Measurements from ENCODE around the gene TMED7. TPM values are rescaled to one million over a fixed set of nuclear protein-coding genes. Genes with fewer than 3 reads are reported as not detected.

TMED7 gene
- total RNA-seq, 1 experiment from 2014 or later, result 86.5 TPM

DNA sequence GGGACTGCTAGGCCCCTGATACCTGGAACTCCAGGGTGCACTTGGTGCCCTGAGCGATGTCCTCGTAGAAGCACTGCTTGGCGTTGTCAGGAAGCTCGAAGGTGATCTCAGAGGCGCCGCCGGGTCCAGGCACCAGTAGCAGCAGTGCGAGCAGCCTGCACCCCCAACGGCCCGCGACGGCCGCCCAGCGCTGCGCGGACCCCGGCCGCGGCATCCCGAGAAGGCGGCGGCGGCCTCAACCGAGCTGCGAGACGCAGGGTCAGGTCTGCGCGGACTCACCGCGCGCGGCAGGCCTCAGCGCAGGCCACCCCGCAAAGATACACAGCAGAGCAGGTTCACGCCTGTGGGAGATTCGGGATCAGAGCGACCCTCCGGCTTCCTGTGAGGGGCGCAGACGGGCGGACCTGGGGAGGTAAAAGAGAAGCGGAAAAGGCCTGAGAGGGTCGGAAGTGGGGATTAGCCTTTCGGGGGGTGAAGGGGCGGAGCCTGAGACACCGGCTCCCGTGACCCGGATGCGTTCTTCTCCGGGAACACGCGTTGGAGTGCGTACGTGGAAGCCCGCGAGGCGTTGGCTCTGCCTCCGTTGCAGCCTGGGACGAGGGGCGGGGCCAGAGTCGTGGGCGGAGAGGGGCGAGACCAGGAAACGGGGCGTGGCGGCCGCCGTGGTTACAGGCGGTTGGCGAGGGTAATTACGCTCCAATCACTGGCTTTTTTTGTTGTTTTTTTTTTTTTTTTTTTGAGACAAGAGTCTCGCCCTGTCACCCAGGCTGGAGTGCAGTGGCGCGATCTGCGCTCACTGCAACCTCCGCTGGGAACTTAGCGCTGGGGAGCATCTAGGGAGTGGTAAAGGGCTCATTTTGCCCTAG lies at the start of gene TMED7 (continued):
- TF ChIP-seq, protein P1, sequence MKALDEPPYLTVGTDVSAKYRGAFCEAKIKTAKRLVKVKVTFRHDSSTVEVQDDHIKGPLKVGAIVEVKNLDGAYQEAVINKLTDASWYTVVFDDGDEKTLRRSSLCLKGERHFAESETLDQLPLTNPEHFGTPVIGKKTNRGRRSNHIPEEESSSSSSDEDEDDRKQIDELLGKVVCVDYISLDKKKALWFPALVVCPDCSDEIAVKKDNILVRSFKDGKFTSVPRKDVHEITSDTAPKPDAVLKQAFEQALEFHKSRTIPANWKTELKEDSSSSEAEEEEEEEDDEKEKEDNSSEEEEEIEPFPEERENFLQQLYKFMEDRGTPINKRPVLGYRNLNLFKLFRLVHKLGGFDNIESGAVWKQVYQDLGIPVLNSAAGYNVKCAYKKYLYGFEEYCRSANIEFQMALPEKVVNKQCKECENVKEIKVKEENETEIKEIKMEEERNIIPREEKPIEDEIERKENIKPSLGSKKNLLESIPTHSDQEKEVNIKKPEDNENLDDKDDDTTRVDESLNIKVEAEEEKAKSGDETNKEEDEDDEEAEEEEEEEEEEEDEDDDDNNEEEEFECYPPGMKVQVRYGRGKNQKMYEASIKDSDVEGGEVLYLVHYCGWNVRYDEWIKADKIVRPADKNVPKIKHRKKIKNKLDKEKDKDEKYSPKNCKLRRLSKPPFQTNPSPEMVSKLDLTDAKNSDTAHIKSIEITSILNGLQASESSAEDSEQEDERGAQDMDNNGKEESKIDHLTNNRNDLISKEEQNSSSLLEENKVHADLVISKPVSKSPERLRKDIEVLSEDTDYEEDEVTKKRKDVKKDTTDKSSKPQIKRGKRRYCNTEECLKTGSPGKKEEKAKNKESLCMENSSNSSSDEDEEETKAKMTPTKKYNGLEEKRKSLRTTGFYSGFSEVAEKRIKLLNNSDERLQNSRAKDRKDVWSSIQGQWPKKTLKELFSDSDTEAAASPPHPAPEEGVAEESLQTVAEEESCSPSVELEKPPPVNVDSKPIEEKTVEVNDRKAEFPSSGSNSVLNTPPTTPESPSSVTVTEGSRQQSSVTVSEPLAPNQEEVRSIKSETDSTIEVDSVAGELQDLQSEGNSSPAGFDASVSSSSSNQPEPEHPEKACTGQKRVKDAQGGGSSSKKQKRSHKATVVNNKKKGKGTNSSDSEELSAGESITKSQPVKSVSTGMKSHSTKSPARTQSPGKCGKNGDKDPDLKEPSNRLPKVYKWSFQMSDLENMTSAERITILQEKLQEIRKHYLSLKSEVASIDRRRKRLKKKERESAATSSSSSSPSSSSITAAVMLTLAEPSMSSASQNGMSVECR (CRISPR knock-in tag; IDR thresholded peaks at IDR 0.05; ENCODE audit: borderline replicate concordance), result peak; percentile 82; the same call in 1 of the 2 replicates
- TF ChIP-seq ZNF219 (CRISPR knock-in tag; IDR thresholded peaks at IDR 0.05; ENCODE audit: borderline replicate concordance) (peak; percentile 64), JAZF1 (CRISPR knock-in tag; IDR thresholded peaks at IDR 0.05) (no peak), IRF2 (CRISPR knock-in tag; IDR thresholded peaks at IDR 0.05; ENCODE audit: borderline replicate concordance, low read depth) (no peak), NR2C2 (CRISPR knock-in tag; IDR thresholded peaks at IDR 0.05) (peak; percentile 64; the same call in 1 of the 2 replicates), JUN (CRISPR knock-in tag; IDR thresholded peaks at IDR 0.05) (0 out of 2 replicates have a peak, but pooled peaks have one; percentile 64), NFYB (CRISPR knock-in tag; conservative IDR thresholded peaks at IDR 0.05; ENCODE audit: low read depth) (no peak), PRRX2 (CRISPR knock-in tag; IDR thresholded peaks at IDR 0.05) (no peak), GTF2I (CRISPR knock-in tag; conservative IDR thresholded peaks at IDR 0.05) (no peak), NFE2L1 (CRISPR knock-in tag; IDR thresholded peaks at IDR 0.05) (peak; percentile 52; the same call in 1 of the 2 replicates), ZNF121 (CRISPR knock-in tag; IDR thresholded peaks at IDR 0.05) (no peak), EMX1 (CRISPR knock-in tag; IDR thresholded peaks at IDR 0.05) (no peak), ZNF416 (CRISPR knock-in tag; IDR thresholded peaks at IDR 0.05) (no peak), KAT7 (CRISPR knock-in tag; IDR thresholded peaks at IDR 0.05; ENCODE audit: borderline replicate concordance) (peak; percentile 87; the same call in 1 of the 2 replicates), ESRRA (CRISPR knock-in tag; IDR thresholded peaks at IDR 0.05; ENCODE audit: borderline replicate concordance) (0 out of 2 replicates have a peak, but pooled peaks have one; percentile 64), ZNF317 (CRISPR knock-in tag; IDR thresholded peaks at IDR 0.05; ENCODE audit: borderline replicate concordance, low read depth) (no peak), TCF7 (CRISPR knock-in tag; IDR thresholded peaks at IDR 0.05; ENCODE audit: low read depth) (no peak), CREB1 (CRISPR knock-in tag; IDR thresholded peaks at IDR 0.05) (peak; percentile 20; the same call in 1 of the 2 replicates), SOX15 (CRISPR knock-in tag; IDR thresholded peaks at IDR 0.05) (no peak), FOXK1 (CRISPR knock-in tag; IDR thresholded peaks at IDR 0.05) (no peak), HMGA2 (CRISPR knock-in tag; IDR thresholded peaks at IDR 0.05) (no peak), ZNF671 (CRISPR knock-in tag; IDR thresholded peaks at IDR 0.05) (no peak), RORB (CRISPR knock-in tag; IDR thresholded peaks at IDR 0.05) (no peak)
- TF ChIP-seq, protein P2, sequence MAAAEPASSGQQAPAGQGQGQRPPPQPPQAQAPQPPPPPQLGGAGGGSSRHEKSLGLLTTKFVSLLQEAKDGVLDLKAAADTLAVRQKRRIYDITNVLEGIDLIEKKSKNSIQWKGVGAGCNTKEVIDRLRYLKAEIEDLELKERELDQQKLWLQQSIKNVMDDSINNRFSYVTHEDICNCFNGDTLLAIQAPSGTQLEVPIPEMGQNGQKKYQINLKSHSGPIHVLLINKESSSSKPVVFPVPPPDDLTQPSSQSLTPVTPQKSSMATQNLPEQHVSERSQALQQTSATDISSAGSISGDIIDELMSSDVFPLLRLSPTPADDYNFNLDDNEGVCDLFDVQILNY (CRISPR knock-in tag; IDR thresholded peaks at IDR 0.05), result peak; percentile 32; the same call in 1 of the 2 replicates
- TF ChIP-seq, protein P3, sequence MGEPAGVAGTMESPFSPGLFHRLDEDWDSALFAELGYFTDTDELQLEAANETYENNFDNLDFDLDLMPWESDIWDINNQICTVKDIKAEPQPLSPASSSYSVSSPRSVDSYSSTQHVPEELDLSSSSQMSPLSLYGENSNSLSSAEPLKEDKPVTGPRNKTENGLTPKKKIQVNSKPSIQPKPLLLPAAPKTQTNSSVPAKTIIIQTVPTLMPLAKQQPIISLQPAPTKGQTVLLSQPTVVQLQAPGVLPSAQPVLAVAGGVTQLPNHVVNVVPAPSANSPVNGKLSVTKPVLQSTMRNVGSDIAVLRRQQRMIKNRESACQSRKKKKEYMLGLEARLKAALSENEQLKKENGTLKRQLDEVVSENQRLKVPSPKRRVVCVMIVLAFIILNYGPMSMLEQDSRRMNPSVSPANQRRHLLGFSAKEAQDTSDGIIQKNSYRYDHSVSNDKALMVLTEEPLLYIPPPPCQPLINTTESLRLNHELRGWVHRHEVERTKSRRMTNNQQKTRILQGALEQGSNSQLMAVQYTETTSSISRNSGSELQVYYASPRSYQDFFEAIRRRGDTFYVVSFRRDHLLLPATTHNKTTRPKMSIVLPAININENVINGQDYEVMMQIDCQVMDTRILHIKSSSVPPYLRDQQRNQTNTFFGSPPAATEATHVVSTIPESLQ (CRISPR knock-in tag; IDR thresholded peaks at IDR 0.05), result no peak
- TF ChIP-seq, protein P4, sequence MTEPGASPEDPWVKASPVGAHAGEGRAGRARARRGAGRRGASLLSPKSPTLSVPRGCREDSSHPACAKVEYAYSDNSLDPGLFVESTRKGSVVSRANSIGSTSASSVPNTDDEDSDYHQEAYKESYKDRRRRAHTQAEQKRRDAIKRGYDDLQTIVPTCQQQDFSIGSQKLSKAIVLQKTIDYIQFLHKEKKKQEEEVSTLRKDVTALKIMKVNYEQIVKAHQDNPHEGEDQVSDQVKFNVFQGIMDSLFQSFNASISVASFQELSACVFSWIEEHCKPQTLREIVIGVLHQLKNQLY (CRISPR knock-in tag; IDR thresholded peaks at IDR 0.05), result no peak
- TF ChIP-seq, protein P5, sequence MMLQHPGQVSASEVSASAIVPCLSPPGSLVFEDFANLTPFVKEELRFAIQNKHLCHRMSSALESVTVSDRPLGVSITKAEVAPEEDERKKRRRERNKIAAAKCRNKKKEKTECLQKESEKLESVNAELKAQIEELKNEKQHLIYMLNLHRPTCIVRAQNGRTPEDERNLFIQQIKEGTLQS (CRISPR knock-in tag; conservative IDR thresholded peaks at IDR 0.05), result no peak
- TF ChIP-seq, protein P6, sequence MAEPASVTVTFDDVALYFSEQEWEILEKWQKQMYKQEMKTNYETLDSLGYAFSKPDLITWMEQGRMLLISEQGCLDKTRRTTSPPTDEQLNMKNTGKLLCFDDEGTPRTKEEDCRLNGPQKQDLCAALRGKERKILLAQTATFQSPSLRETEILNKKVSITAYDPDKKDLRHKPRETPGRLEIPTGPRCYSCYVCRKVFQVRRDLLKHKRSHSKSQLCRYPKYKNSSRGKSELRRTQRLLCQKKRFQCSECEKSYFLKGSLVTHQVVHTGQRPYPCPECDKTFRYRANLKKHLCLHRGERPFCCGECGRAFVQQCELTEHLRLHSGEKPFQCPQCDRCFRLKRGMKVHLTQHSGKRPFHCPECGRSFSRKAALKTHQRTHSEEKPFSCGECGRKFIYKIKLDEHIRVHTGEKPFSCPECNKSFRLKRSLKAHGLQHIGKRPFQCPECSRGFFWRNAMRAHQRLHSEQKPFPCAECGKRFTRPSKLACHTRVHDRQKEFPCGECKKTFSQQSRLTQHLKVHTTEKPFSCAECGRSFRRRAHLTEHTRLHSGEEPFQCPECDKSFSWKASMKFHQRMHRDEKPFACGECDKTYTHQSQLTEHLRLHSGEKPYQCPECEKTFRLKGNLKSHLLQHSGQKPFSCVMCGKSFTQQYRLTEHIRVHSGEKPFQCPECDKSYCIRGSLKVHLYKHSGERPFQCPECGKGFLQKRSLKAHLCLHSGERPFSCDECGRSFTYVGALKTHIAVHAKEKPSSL (CRISPR knock-in tag; conservative IDR thresholded peaks at IDR 0.05), result no peak
